Measurements from ENCODE around the gene OR51I2.

OR51I2 gene

GRCh38 chr11:5449023-5449422, at the start of gene OR51I2:
Gene OR51I2, plus strand, starts transcription at chr11:5449323. Its CDS starts 4,166 bp downstream, at chr11:5453489.
- TF ChIP-seq CREB1 (IDR thresholded peaks at IDR 0.05; ENCODE audit: low read depth) (no peak), TAF1 (IDR thresholded peaks at IDR 0.05; ENCODE audit: low read depth) (no peak), NFIC (IDR thresholded peaks at IDR 0.05) (no peak), YY1 (IDR thresholded peaks at IDR 0.05; ENCODE audit: low read depth) (no peak), FOXM1 (IDR thresholded peaks at IDR 0.05; ENCODE audit: borderline replicate concordance, low read depth) (no peak), TEAD4 (IDR thresholded peaks at IDR 0.05) (no peak), MAX (IDR thresholded peaks at IDR 0.05) (no peak), EGR1 (IDR thresholded peaks at IDR 0.05) (no peak)

GRCh38 chr11:5405173-5405572, 44.0 kb upstream of the OR51I2 start:
- TF ChIP-seq USF1 (IDR thresholded peaks at IDR 0.05), result no peak
- no peak for TF ChIP-seq MAX (IDR thresholded peaks at IDR 0.05)
- no peak for TF ChIP-seq CEBPB (IDR thresholded peaks at IDR 0.05)
- TF ChIP-seq EP300 (IDR thresholded peaks at IDR 0.05; ENCODE audit: borderline replicate concordance), result no peak
- no peak for TF ChIP-seq RAD21 (IDR thresholded peaks at IDR 0.05; ENCODE audit: low read depth)
- TF ChIP-seq EGR1 (IDR thresholded peaks at IDR 0.05), result no peak
- TF ChIP-seq FOXM1 (IDR thresholded peaks at IDR 0.05; ENCODE audit: borderline replicate concordance, low read depth), result no peak
- TF ChIP-seq REST (IDR thresholded peaks at IDR 0.05; ENCODE audit: low read depth), result no peak
- no peak for TF ChIP-seq TEAD4 (IDR thresholded peaks at IDR 0.05)
- TF ChIP-seq ZBTB7A (IDR thresholded peaks at IDR 0.05; ENCODE audit: low read depth), result no peak
- TF ChIP-seq TCF12 (IDR thresholded peaks at IDR 0.05; ENCODE audit: low read depth), result no peak
- TF ChIP-seq YY1 (IDR thresholded peaks at IDR 0.05; ENCODE audit: low read depth), result no peak
- no peak for TF ChIP-seq TAF1 (IDR thresholded peaks at IDR 0.05; ENCODE audit: low read depth)
- no peak for TF ChIP-seq NFIC (IDR thresholded peaks at IDR 0.05)
- no peak for TF ChIP-seq CREB1 (IDR thresholded peaks at IDR 0.05; ENCODE audit: low read depth)

GRCh38 chr11:5420993-5421392, 28.1 kb upstream of the OR51I2 start:
- TF ChIP-seq TEAD4 (IDR thresholded peaks at IDR 0.05) (no peak), ZBTB7A (IDR thresholded peaks at IDR 0.05; ENCODE audit: low read depth) (no peak), TCF12 (IDR thresholded peaks at IDR 0.05; ENCODE audit: low read depth) (no peak), EP300 (IDR thresholded peaks at IDR 0.05; ENCODE audit: borderline replicate concordance) (no peak), FOXM1 (IDR thresholded peaks at IDR 0.05; ENCODE audit: borderline replicate concordance, low read depth) (no peak), TAF1 (IDR thresholded peaks at IDR 0.05; ENCODE audit: low read depth) (no peak), RAD21 (IDR thresholded peaks at IDR 0.05; ENCODE audit: low read depth) (no peak), REST (IDR thresholded peaks at IDR 0.05; ENCODE audit: low read depth) (no peak), USF1 (IDR thresholded peaks at IDR 0.05) (no peak), MAX (IDR thresholded peaks at IDR 0.05) (no peak), CREB1 (IDR thresholded peaks at IDR 0.05; ENCODE audit: low read depth) (no peak), CEBPB (IDR thresholded peaks at IDR 0.05) (no peak), EGR1 (IDR thresholded peaks at IDR 0.05) (no peak), YY1 (IDR thresholded peaks at IDR 0.05; ENCODE audit: low read depth) (no peak), NFIC (IDR thresholded peaks at IDR 0.05) (no peak)

GRCh38 chr11:5421811-5422210, 27.3 kb upstream of the OR51I2 start, which contains the start of gene OR51Q1:
Gene OR51Q1, plus strand, starts transcription at chr11:5422111. Its CDS starts 90 bp downstream, at chr11:5422201.
- no peak for TF ChIP-seq NFIC (IDR thresholded peaks at IDR 0.05)
- no peak for TF ChIP-seq USF1 (IDR thresholded peaks at IDR 0.05)
- TF ChIP-seq TEAD4 (IDR thresholded peaks at IDR 0.05), result no peak
- no peak for TF ChIP-seq MAX (IDR thresholded peaks at IDR 0.05)
- TF ChIP-seq CEBPB (IDR thresholded peaks at IDR 0.05), result no peak
- TF ChIP-seq TAF1 (IDR thresholded peaks at IDR 0.05; ENCODE audit: low read depth), result no peak
- TF ChIP-seq CREB1 (IDR thresholded peaks at IDR 0.05; ENCODE audit: low read depth), result no peak
- TF ChIP-seq EGR1 (IDR thresholded peaks at IDR 0.05), result no peak
- TF ChIP-seq FOXM1 (IDR thresholded peaks at IDR 0.05; ENCODE audit: borderline replicate concordance, low read depth), result no peak
- no peak for TF ChIP-seq EP300 (IDR thresholded peaks at IDR 0.05; ENCODE audit: borderline replicate concordance)
- no peak for TF ChIP-seq REST (IDR thresholded peaks at IDR 0.05; ENCODE audit: low read depth)
- no peak for TF ChIP-seq ZBTB7A (IDR thresholded peaks at IDR 0.05; ENCODE audit: low read depth)
- TF ChIP-seq TCF12 (IDR thresholded peaks at IDR 0.05; ENCODE audit: low read depth), result no peak
- no peak for TF ChIP-seq RAD21 (IDR thresholded peaks at IDR 0.05; ENCODE audit: low read depth)
- TF ChIP-seq YY1 (IDR thresholded peaks at IDR 0.05; ENCODE audit: low read depth), result no peak
